Left ventricle myocardium inferior (tissue), 1 donor: ENCODE data around the gene CAMKMT. TPM values are rescaled to one million over a fixed set of nuclear protein-coding genes. Genes with fewer than 3 reads are reported as not detected.

Source experiments
- DNase-seq: peaks from one replicate; pipeline ENCODE4 v3.0.0-alpha.2; 2020
- H3K27ac ChIP-seq: fragments of 200-600 bp; replicated peaks from 2 replicates; pipeline ENCODE4 v1.8.0; 2021
- H3K27me3 ChIP-seq: fragments of 200-600 bp; 2 replicates; pipeline ENCODE4 v1.8.0; 2021; ENCODE audit warnings: low read depth
- H3K36me3 ChIP-seq: fragments of 200-600 bp; 2 replicates; pipeline ENCODE4 v1.8.0; 2021
- H3K4me1 ChIP-seq: fragments of 200-600 bp; 2 replicates; pipeline ENCODE4 v1.8.0; 2021
- H3K4me3 ChIP-seq: fragments of 200-600 bp; 2 replicates; pipeline ENCODE4 v1.8.0; 2021; ENCODE audit warnings: mild to moderate bottlenecking, moderate library complexity
- H3K9me3 ChIP-seq: fragments of 200-600 bp; replicated peaks from 2 replicates; pipeline ENCODE4 v1.8.0; 2021
- intact Hi-C: fragments of 100-400 bp; cut with micrococcal nuclease; formaldehyde crosslinking; loops from one replicate; pipeline ENCODE4 v1.11.0; 2022
- total RNA-seq: library from RNA; stranded (reverse); fragmentation: NEBNext Ultra II Directional; extraction: Animal tissue kit (Norgen Biotek cat#: 25700); gene quantifications from one replicate; pipeline ENCODE4 v1.2.1, GENCODE V29; 2021
- TF ChIP-seq, protein P1 (sequence below): fragments of 200-600 bp; IDR thresholded peaks from 2 replicates; pipeline ENCODE4 v1.8.0; 2021; ENCODE audit warnings: antibody characterized with exemption, mild to moderate bottlenecking, borderline replicate concordance
- donor health status: DM: no; HTN: yes; CAD: no; lungs with severe emphysema.

CAMKMT gene
- total RNA-seq, 1 donor from 2014 or later: 4.8 TPM

DNA sequence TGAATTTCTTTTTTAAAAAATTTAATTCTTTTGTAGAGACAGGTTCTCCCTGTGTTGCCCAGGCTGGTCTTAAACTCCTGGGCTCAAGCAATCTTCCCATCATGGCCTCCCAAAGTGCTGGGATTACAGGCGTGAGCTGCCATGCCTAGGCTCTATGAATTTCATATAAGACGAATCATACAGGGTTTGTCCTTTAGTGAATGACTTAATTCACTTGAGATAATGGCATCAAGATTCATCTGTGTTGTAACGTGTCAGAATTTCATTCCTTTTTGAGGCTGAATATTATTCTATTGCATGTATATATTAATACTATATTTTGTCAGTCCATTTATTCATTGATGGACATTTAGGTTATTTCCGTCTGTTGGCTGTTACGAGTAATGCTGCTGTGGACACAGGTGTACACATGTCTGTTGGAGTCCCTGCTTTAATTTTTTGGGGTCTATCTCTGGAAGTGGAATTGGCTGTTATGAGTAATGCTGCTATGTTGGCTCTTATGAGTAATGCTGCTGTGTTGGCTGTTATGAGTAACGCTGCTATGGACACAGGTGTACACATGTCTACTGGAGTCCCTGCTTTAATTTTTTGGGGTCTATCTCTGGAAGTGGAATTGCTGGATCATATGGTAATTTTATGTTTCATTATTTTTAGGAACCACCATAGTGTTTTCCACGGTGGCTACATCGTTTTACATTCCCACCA is 210.6 kb downstream of the CAMKMT start:
- H3K4me3 ChIP-seq: no peak overlapping the region
- H3K27me3 ChIP-seq: no peaks in the 10 kb centered on the region
- TF ChIP-seq, protein P1, sequence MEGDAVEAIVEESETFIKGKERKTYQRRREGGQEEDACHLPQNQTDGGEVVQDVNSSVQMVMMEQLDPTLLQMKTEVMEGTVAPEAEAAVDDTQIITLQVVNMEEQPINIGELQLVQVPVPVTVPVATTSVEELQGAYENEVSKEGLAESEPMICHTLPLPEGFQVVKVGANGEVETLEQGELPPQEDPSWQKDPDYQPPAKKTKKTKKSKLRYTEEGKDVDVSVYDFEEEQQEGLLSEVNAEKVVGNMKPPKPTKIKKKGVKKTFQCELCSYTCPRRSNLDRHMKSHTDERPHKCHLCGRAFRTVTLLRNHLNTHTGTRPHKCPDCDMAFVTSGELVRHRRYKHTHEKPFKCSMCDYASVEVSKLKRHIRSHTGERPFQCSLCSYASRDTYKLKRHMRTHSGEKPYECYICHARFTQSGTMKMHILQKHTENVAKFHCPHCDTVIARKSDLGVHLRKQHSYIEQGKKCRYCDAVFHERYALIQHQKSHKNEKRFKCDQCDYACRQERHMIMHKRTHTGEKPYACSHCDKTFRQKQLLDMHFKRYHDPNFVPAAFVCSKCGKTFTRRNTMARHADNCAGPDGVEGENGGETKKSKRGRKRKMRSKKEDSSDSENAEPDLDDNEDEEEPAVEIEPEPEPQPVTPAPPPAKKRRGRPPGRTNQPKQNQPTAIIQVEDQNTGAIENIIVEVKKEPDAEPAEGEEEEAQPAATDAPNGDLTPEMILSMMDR: no peak
- H3K9me3 ChIP-seq: no peaks in the 10 kb centered on the region
- intact Hi-C loops: no loop called here
- no peaks in the 10 kb centered on the region for H3K4me1 ChIP-seq
- DNase-seq: no peak
- H3K36me3 ChIP-seq: no peaks in the 10 kb centered on the region
- no peak overlapping the region for H3K27ac ChIP-seq

DNA sequence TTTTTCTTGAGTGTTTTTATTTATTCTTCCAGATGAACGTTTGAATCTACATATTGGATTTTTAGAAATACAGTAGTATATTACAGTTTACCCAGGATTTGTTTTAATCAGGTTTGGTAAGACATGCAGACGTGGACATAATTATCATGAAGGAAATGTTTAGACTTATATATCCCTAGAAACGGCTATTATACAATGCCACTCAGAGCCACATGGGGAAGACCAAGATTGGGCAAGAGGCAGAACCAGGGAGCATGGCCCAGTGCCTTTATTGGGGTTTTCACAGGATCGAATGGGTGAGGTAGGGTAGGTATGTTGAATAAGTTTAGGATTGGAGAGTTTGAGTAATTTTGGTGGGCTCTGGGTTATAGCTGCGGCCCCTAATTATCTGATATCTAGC is 212.2 kb downstream of the CAMKMT start:
- TF ChIP-seq, protein P1: no peak
- Histone ChIP-seq H3K36me3 (no peaks in the 10 kb centered on the region), H3K27me3 (no peaks in the 10 kb centered on the region), H3K9me3 (no peaks in the 10 kb centered on the region), H3K4me3 (no peak overlapping the region), H3K27ac (no peak overlapping the region), H3K4me1 (no peaks in the 10 kb centered on the region)
- no peak for DNase-seq
- intact Hi-C loops: no loop called here

DNA sequence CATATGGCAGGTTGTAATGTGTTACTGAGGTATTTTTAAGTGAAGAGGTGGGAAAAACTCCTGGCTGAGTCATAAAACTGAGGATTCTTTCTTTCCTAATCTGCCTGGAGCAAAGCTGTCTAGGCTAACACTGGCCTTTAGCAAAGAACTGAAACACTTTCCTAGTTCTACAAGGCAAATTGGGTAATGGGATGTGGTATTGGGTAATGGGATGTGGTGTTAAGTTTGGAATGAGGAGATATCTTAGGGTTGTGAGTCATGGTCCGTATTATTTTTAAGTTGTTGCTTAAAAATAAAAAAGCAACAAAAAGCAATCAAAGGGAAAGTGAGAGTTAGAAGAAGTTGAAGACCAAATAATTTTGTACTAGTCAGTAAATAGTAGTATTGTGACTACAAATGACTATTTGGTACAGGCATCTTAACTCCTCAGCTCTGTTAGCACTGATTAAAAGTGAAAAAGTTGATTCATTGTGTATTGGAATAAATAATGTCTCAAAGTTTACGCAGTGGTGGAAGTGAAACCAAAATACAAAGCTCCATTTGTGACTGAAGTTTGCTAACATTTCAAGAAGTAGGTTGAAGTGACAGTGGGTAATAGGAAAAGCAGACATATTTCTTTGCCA is 216.8 kb downstream of the CAMKMT start:
- H3K27ac ChIP-seq: no peak overlapping the region
- intact Hi-C loops: no loop called here
- no peak overlapping the region for H3K4me3 ChIP-seq

DNA sequence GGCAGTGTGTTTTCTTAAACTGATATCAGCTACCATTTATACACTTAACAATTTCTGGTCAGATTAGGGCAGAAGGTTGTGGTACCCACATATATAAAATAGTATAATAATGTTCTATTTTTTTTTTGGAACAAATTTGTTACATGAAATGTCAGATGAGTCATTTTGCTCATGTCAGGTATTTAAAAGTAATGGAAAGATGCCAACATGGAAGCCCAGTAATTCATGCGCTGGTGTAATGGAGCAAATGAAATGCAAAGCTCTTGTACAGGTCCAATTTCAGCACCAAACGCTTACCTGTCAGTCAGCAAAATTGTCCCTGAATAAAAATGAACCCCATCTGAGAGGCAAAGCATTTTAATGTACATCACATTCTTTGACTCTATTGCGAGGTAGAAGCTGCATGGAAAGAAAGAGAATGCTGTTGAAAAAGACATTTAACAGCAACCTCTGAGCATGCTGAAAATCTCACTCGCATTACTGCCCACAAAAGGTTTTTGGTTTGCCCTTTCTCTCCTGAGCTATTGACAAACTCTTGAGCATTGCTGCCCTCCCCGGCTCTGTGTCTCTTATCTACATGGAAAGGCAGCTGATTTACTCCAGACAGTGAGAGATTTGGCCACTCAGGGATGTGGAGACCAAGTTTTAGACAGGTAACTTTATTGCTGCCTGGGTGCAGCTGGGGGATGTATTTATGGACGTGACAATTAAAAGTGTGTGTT is 217.5 kb downstream of the CAMKMT start:
- Histone ChIP-seq H3K4me3 (no peak overlapping the region), H3K27ac (no peak overlapping the region), H3K4me1 (no peaks in the 10 kb centered on the region), H3K36me3 (no peaks in the 10 kb centered on the region), H3K9me3 (no peaks in the 10 kb centered on the region), H3K27me3 (no peaks in the 10 kb centered on the region)
- DNase-seq: no peak
- TF ChIP-seq, protein P1: no peak
- intact Hi-C loops: no loop called here

More for the DNA sequence above, 216.8 kb downstream of the CAMKMT start:
- no peaks in the 10 kb centered on the region for H3K27me3 ChIP-seq
- H3K4me1 ChIP-seq: no peaks in the 10 kb centered on the region
- TF ChIP-seq, protein P1: no peak
- no peaks in the 10 kb centered on the region for H3K9me3 ChIP-seq
- no peaks in the 10 kb centered on the region for H3K36me3 ChIP-seq
- DNase-seq: no peak

DNA sequence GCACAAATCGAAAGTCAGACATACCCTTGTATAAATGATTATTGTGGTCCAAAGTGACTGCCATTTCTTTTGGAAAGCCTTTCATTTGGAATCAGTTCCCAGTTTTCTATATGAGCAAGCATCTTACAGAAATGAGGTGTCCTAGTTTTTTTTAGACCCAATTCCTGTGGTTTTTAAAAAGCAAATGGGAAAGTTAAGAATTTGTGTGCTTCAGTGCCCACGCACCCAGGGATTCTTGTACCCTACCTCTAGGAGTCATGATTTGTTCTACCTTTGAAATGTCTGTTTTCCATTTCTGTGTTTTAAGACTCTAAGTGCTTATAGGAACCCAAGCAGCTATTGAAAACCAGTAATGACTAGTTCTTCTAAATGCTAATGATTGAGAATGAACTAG is 218.1 kb downstream of the CAMKMT start:
- Histone ChIP-seq H3K27ac (no peak overlapping the region), H3K4me1 (no peaks in the 10 kb centered on the region), H3K36me3 (no peaks in the 10 kb centered on the region), H3K27me3 (no peaks in the 10 kb centered on the region), H3K9me3 (no peaks in the 10 kb centered on the region), H3K4me3 (no peak overlapping the region)
- DNase-seq: no peak
- TF ChIP-seq, protein P1: no peak
- intact Hi-C loops: no loop called here
